HEK293 (cell line): ENCODE data around the gene PFKL.

Experiments used
- CTCF ChIA-PET: fragments of 350-600 bp; formaldehyde crosslinking; extraction: SDS; loops from one replicate; lab custom pipeline; 2021; ENCODE audit warnings: antibody characterized with exemption; lab: Yijun Ruan, JAX
- POLR2A ChIA-PET: fragments of 300-600 bp; formaldehyde crosslinking; extraction: SDS; loops from one replicate; lab custom pipeline; 2020; ENCODE audit warnings: antibody characterized with exemption, inconsistent platforms; lab: Yijun Ruan, JAX
- H3K27ac ChIP-seq: fragments of 200-500 bp; sonication (Bioruptor generic); 2 replicates; pipeline ENCODE4 v1.5.1; 2014; ENCODE audit warnings: low read depth, low read length, control low read depth, inconsistent platforms; ENCODE audit errors: extremely low read depth
- H3K36me3 ChIP-seq, 2 experiments: fragments of 200-500 bp in 1 of 2; sonication (Bioruptor generic) in 1 of 2; 1 replicate in 1 of 2; 2 replicates in 1 of 2; pipeline ENCODE4 v1.5.1; 2014 to 2017; ENCODE audit warnings: inconsistent platforms in 2 of 2, low read length in 2 of 2; ENCODE audit not compliant: control insufficient read depth in 2 of 2, insufficient read depth in 1 of 2
- H3K4me1 ChIP-seq: fragments of 200-500 bp; sonication (Bioruptor generic); 2 replicates; pipeline ENCODE4 v1.5.1; 2014; ENCODE audit warnings: mild to moderate bottlenecking, low read length, inconsistent platforms; ENCODE audit not compliant: control insufficient read depth, insufficient read depth
- H3K4me3 ChIP-seq: 2 replicates; pipeline ENCODE4 v1.5.1; 2011; ENCODE audit warnings: low read depth, mild to moderate bottlenecking, control low read depth, low read length, moderate library complexity
- H3K9me3 ChIP-seq: fragments of 200-500 bp; sonication (Bioruptor generic); 2 replicates; pipeline ENCODE4 v1.5.1; 2014; ENCODE audit warnings: low read depth, low read length, inconsistent platforms; ENCODE audit not compliant: control insufficient read depth, insufficient read depth
- ELK4 ChIP-seq: IDR thresholded peaks from 2 replicates; pipeline ENCODE4 v1.6.1; 2011; ENCODE audit warnings: mild to moderate bottlenecking, low read depth, low read length, borderline replicate concordance
- GLIS1 ChIP-seq: fragments of 450-650 bp; formaldehyde crosslinking; IDR thresholded peaks from 2 replicates; pipeline ENCODE4 v1.5.1; 2016; ENCODE audit warnings: missing biosample characterization, missing genetic modification characterization
- GLIS2 ChIP-seq: fragments of 450-650 bp; formaldehyde crosslinking; IDR thresholded peaks from 2 replicates; pipeline ENCODE4 v1.5.1; 2016; ENCODE audit warnings: missing biosample characterization, missing genetic modification characterization
- KLF10 ChIP-seq: fragments of 450-650 bp; IDR thresholded peaks from 2 replicates; pipeline ENCODE4 v1.5.1; 2018; ENCODE audit warnings: missing biosample characterization, mild to moderate bottlenecking, missing genetic modification characterization
- OVOL3 ChIP-seq: fragments of 450-650 bp; formaldehyde crosslinking; IDR thresholded peaks from 2 replicates; pipeline ENCODE4 v1.5.1; 2016; ENCODE audit warnings: missing biosample characterization, missing genetic modification characterization
- PATZ1 ChIP-seq: fragments of 450-650 bp; formaldehyde crosslinking; IDR thresholded peaks from 2 replicates; pipeline ENCODE4 v1.5.1; 2016; ENCODE audit warnings: missing biosample characterization, missing genetic modification characterization
- PRDM1 ChIP-seq: fragments of 450-650 bp; formaldehyde crosslinking; IDR thresholded peaks from 2 replicates; pipeline ENCODE4; 2016; ENCODE audit warnings: missing biosample characterization, missing genetic modification characterization
- ZBTB20 ChIP-seq: fragments of 450-650 bp; formaldehyde crosslinking; IDR thresholded peaks from 2 replicates; pipeline ENCODE4 v1.5.1; 2016; ENCODE audit warnings: missing biosample characterization, missing genetic modification characterization
- ZBTB8A ChIP-seq: fragments of 450-650 bp; formaldehyde crosslinking; IDR thresholded peaks from 2 replicates; pipeline ENCODE4 v1.5.1; 2016; ENCODE audit warnings: missing biosample characterization, missing genetic modification characterization
- ZEB2 ChIP-seq: fragments of 450-650 bp; formaldehyde crosslinking; IDR thresholded peaks from 2 replicates; pipeline ENCODE4 v1.5.1; 2016; ENCODE audit warnings: missing biosample characterization, missing genetic modification characterization
- ZFHX2 ChIP-seq: fragments of 450-650 bp; formaldehyde crosslinking; conservative IDR thresholded peaks from 2 replicates; pipeline ENCODE4 v1.5.1; 2016; ENCODE audit warnings: missing biosample characterization, missing genetic modification characterization
- ZFP41 ChIP-seq: fragments of 450-650 bp; formaldehyde crosslinking; IDR thresholded peaks from 2 replicates; pipeline ENCODE4 v1.5.1; 2016; ENCODE audit warnings: missing biosample characterization, missing genetic modification characterization, borderline replicate concordance
- ZIC2 ChIP-seq: fragments of 450-650 bp; formaldehyde crosslinking; IDR thresholded peaks from 2 replicates; pipeline ENCODE4 v1.5.1; 2016; ENCODE audit warnings: missing biosample characterization, missing genetic modification characterization
- ZNF19 ChIP-seq: fragments of 450-650 bp; formaldehyde crosslinking; IDR thresholded peaks from 2 replicates; pipeline ENCODE4; 2016; ENCODE audit warnings: missing biosample characterization, missing genetic modification characterization, low read depth
- ZNF214 ChIP-seq: fragments of 450-650 bp; formaldehyde crosslinking; IDR thresholded peaks from 2 replicates; pipeline ENCODE4 v1.5.1; 2017; ENCODE audit warnings: missing biosample characterization, mild to moderate bottlenecking, missing genetic modification characterization, borderline replicate concordance
- ZNF239 ChIP-seq: fragments of 450-650 bp; formaldehyde crosslinking; IDR thresholded peaks from 2 replicates; pipeline ENCODE4 v1.5.1; 2016; ENCODE audit warnings: missing biosample characterization, missing genetic modification characterization
- ZNF24 ChIP-seq: fragments of 450-650 bp; formaldehyde crosslinking; IDR thresholded peaks from 2 replicates; pipeline ENCODE4 v1.5.1; 2016; ENCODE audit warnings: missing biosample characterization, missing genetic modification characterization
- ZNF274 ChIP-seq, 2 experiments: fragments of 200-500 bp in 1 of 2; fragments of 450-650 bp in 1 of 2; sonication (Bioruptor generic) in 1 of 2; formaldehyde crosslinking in 1 of 2; IDR thresholded peaks; 2 replicates each; pipeline versions ENCODE4 v1.5.1 to v1.6.1; 2014 to 2016; ENCODE audit warnings: borderline replicate concordance in 1 of 2, inconsistent platforms in 1 of 2, low read length in 1 of 2, missing biosample characterization in 1 of 2, missing genetic modification characterization in 1 of 2
- ZNF324 ChIP-seq: fragments of 450-650 bp; formaldehyde crosslinking; IDR thresholded peaks from 2 replicates; pipeline ENCODE4 v1.5.1; 2016; ENCODE audit warnings: missing biosample characterization, missing genetic modification characterization
- ZNF37A ChIP-seq: fragments of 450-650 bp; IDR thresholded peaks from 2 replicates; pipeline ENCODE4 v1.5.1; 2018; ENCODE audit warnings: missing biosample characterization, missing genetic modification characterization
- ZNF473 ChIP-seq: fragments of 450-650 bp; formaldehyde crosslinking; IDR thresholded peaks from 2 replicates; pipeline ENCODE4 v1.5.1; 2017; ENCODE audit warnings: missing biosample characterization, missing genetic modification characterization
- ZNF629 ChIP-seq: fragments of 450-650 bp; formaldehyde crosslinking; IDR thresholded peaks from 2 replicates; pipeline ENCODE4 v1.5.1; 2017; ENCODE audit warnings: missing biosample characterization, missing genetic modification characterization
- ZNF768 ChIP-seq: fragments of 450-650 bp; formaldehyde crosslinking; IDR thresholded peaks from 2 replicates; pipeline ENCODE4 v1.5.1; 2018; ENCODE audit warnings: missing biosample characterization, mild to moderate bottlenecking, missing genetic modification characterization
- ZNF830 ChIP-seq: fragments of 450-650 bp; IDR thresholded peaks from 2 replicates; pipeline ENCODE4 v1.5.0; 2018; ENCODE audit warnings: missing biosample characterization, missing genetic modification characterization, low read depth, mild to moderate bottlenecking, moderate library complexity
- ZNF837 ChIP-seq: fragments of 450-650 bp; formaldehyde crosslinking; IDR thresholded peaks from 2 replicates; pipeline ENCODE4 v1.5.1; 2016; ENCODE audit warnings: missing biosample characterization, missing genetic modification characterization
- ZSCAN23 ChIP-seq: fragments of 450-650 bp; formaldehyde crosslinking; IDR thresholded peaks from 2 replicates; pipeline ENCODE4 v1.5.1; 2016; ENCODE audit warnings: missing biosample characterization, missing genetic modification characterization
- TF ChIP-seq, protein P1 (sequence below): fragments of 450-650 bp; formaldehyde crosslinking; IDR thresholded peaks from 2 replicates; pipeline ENCODE4 v1.5.1; 2016; ENCODE audit warnings: missing biosample characterization, missing genetic modification characterization
- TF ChIP-seq, protein P2 (sequence below): sonication (generic); formaldehyde crosslinking; IDR thresholded peaks from 2 replicates; pipeline ENCODE4 v1.8.1; 2022; ENCODE audit warnings: mild to moderate bottlenecking, moderate library complexity, missing genetic modification reagents

PFKL gene

GRCh38 chr21:44263221-44263760 lies 36.6 kb upstream of the PFKL start (continued):
- TF ChIP-seq ZNF830 (tag by site-specific recombination) (no peak), ZNF324 (no peak), ZBTB20 (tag by site-specific recombination) (0 out of 2 replicates have a peak, but pooled peaks have one; percentile 25), ZNF629 (tag by site-specific recombination) (no peak), ZIC2 (peak; percentile 52), GLIS1 (tag by site-specific recombination) (peak; percentile 68), OVOL3 (tag by site-specific recombination) (no peak), ZSCAN23 (tag by site-specific recombination) (no peak), ZNF473 (tag by site-specific recombination) (no peak), ZNF768 (tag by site-specific recombination) (no peak), ZNF837 (tag by site-specific recombination) (no peak), PATZ1 (0 out of 2 replicates have a peak, but pooled peaks have one; percentile 40), ZFHX2 (peak; percentile 44), ZNF214 (no peak), ZNF239 (tag by site-specific recombination) (no peak), GLIS2 (tag by site-specific recombination) (peak; percentile 40; the same call in 1 of the 2 replicates), ZNF19 (no peak), ZNF274 (IDR thresholded peaks at IDR 0.05; ENCODE audit: low read length) (no peak), ZNF274 (tag by site-specific recombination; IDR thresholded peaks at IDR 0.05; ENCODE audit: borderline replicate concordance) (no peak)
- TF ChIP-seq, all 188 proteins: peak for 9

- no peaks in the 10 kb centered on the region for H3K36me3 ChIP-seq
- CTCF ChIA-PET, result no interaction called here
- TF ChIP-seq KLF10 (tag by site-specific recombination) (no peak), ZFP41 (tag by site-specific recombination) (no peak), ZNF24 (tag by site-specific recombination) (no peak), PRDM1 (peak; percentile 90)
- TF ChIP-seq, all 188 proteins: peak for 1
- POLR2A ChIA-PET, result no interaction called here
- Histone ChIP-seq H3K27ac (no peak overlapping the region), H3K4me3 (no peak overlapping the region), H3K4me1 (no peaks in the 10 kb centered on the region), H3K9me3 (no peaks in the 10 kb centered on the region)
Measured at GRCh38 chr21:44263768-44264167, 36.1 kb upstream of the PFKL start.

DNA sequence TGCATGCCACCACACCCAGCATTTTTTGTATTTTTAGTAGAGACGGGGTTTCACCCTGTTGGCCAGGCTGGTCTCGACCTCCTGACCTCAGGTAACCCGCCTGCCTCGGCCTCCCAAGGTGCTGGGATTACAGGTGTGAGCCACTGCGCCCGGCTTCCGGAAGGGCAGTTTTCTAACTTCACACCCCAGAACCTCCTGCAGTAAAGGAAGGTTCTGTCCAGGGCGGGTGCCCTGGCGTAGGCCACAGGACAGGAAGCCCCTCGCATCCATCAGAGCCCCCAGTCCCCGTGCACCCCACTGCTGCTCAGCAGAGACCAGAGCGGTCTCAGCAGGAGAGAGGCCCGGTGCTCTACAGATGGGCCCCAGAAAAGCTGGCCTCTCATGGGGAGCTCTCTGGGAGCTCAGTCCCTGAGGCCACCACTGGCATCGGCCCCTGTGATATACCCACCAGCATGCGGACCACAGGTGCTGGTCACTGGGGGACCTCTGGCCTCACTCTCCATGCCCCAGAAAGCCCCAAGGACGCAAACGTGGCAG lies 34.1 kb upstream of the PFKL start:
- no peaks in the 10 kb centered on the region for H3K4me1 ChIP-seq
- CTCF ChIA-PET, result no interaction called here
- no peaks in the 10 kb centered on the region for H3K36me3 ChIP-seq
- no peak overlapping the region for H3K27ac ChIP-seq
- POLR2A ChIA-PET, result no interaction called here
- no peak overlapping the region for H3K4me3 ChIP-seq
- TF ChIP-seq, protein P1, sequence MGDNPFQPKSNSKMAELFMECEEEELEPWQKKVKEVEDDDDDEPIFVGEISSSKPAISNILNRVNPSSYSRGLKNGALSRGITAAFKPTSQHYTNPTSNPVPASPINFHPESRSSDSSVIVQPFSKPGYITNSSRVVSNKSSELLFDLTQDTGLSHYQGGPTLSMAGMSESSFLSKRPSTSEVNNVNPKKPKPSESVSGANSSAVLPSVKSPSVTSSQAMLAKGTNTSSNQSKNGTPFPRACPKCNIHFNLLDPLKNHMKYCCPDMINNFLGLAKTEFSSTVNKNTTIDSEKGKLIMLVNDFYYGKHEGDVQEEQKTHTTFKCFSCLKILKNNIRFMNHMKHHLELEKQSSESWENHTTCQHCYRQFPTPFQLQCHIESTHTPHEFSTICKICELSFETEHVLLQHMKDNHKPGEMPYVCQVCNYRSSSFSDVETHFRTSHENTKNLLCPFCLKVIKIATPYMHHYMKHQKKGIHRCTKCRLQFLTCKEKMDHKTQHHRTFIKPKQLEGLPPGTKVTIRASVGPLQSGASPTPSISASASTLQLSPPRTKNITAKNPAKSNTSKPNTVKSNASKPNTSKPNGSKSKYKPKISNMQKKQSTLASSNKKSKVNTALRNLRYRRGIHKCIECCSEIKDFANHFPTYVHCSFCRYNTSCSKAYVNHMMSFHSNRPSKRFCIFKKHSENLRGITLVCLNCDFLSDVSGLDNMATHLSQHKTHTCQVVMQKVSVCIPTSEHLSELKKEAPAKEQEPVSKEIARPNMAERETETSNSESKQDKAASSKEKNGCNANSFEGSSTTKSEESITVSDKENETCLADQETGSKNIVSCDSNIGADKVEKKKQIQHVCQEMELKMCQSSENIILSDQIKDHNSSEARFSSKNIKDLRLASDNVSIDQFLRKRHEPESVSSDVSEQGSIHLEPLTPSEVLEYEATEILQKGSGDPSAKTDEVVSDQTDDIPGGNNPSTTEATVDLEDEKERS (tag by site-specific recombination), result no peak
- TF ChIP-seq ELK4 (no peak), ZEB2 (tag by site-specific recombination) (no peak), ZNF37A (tag by site-specific recombination) (no peak), ZBTB8A (tag by site-specific recombination) (no peak)
- TF ChIP-seq, protein P2, sequence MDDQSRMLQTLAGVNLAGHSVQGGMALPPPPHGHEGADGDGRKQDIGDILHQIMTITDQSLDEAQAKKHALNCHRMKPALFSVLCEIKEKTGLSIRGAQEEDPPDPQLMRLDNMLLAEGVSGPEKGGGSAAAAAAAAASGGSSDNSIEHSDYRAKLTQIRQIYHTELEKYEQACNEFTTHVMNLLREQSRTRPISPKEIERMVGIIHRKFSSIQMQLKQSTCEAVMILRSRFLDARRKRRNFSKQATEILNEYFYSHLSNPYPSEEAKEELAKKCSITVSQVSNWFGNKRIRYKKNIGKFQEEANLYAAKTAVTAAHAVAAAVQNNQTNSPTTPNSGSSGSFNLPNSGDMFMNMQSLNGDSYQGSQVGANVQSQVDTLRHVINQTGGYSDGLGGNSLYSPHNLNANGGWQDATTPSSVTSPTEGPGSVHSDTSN (CRISPR knock-in tag), result no peak
- H3K9me3 ChIP-seq, result no peaks in the 10 kb centered on the region
